ENCODE results near the gene LEPR. TPM values are rescaled to one million over a fixed set of nuclear protein-coding genes. Genes with fewer than 3 reads are reported as not detected.
A peak's percentile ranks its signal among the peaks of the same experiment; 100 is the strongest.

LEPR gene
- total RNA-seq, 1 experiment from 2014 or later: 1.9 TPM

GRCh38 chr1:65421351-65422025 lies 1.0 kb downstream of the LEPR start:
- H3K4me1 ChIP-seq: peaks cover 32% of the 10 kb centered on the region
- BruUV-seq (replicated peaks): TSS peak; percentile 54
- no peaks in the 10 kb centered on the region; the same call in 1 of the 2 replicates for H3K36me3 ChIP-seq (ENCODE audit: control insufficient read depth, insufficient read depth, low read length)
- Mint-ChIP-seq H3K4me3 (ENCODE audit: unreplicated experiment) (no peak overlapping the region), H3K4me1 (ENCODE audit: low read depth, unreplicated experiment) (peaks cover 40% of the 10 kb centered on the region), H3K9me3 (ENCODE audit: unreplicated experiment) (no peaks in the 10 kb centered on the region), H3K36me3 (ENCODE audit: insufficient read depth, unreplicated experiment) (peaks cover 23% of the 10 kb centered on the region), H3K27me3 (ENCODE audit: insufficient read depth, unreplicated experiment) (no peaks in the 10 kb centered on the region), H3K27ac (ENCODE audit: unreplicated experiment) (no peak overlapping the region)
- ChIA-PET POLR2A (no interaction called here), CTCF (no interaction called here)
- peak overlapping the region; percentile 86 for H3K4me3 ChIP-seq (ENCODE audit: low read depth, low read length)
- no peak for TF ChIP-seq CTCF (IDR thresholded peaks at IDR 0.05; ENCODE audit: insufficient read depth in 1 of 2, low read depth in 1 of 2, low read length in 1 of 2, severe bottlenecking in 1 of 2, unreplicated experiment in 1 of 2)
- no peak for DNase-seq
- H3K27me3 ChIP-seq (replicated peaks; ENCODE audit: control insufficient read depth, insufficient read depth, low read length): no peaks in the 10 kb centered on the region
- intact Hi-C loops (cut with micrococcal nuclease; ENCODE audit: unreplicated experiment): loop anchor here (2.0 to 5.0 kb wide), 3 partner anchors 46 to 359 kb away; partner anchors contain the start of gene DNAJC6
- no peaks in the 10 kb centered on the region for H3K9me3 ChIP-seq

DNA sequence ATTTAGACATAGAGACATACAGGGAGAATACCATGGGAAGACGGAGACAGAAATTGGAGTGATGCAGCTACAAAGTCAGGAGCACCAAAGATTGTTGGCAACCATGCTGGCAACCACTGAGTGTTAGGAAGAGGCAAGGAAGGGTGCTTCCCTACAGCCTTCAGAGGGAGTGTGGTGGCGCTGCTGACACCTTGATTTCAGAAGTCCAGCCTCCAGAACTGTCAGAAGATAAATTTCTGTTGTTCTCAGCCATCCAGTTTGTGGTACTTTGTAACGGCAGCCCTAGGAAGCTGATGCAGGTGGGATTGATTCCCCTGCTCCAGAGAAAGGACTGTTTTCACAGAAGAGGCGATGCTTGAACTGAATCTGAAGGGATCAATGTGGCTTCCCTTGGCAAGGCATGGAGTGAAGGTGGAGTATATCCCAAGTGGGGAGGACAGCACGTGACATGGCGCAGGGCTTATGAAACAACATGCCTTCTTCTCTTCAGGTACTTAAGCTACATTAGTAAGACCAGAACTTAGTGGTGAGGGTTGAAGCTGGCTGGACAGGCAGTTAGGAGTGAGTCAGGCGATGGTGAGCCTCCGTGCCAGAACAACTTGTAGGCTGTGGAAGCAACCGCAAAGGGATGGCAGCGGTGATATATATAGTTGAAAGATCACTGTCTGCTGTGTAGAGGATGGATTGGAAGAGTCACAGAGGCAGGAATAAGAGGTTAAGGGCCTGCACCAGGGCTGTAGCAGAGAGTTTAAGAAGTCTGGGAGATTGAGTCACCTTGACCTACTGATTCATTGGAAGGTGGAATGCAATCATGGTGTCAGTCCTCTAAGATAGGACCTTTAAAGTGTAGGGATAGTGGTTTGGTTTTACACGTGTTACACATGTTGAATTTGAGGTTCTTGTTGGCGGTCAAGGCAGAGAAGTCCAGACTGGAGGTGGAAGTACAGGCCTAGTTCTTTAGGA lies 2.1 kb downstream of the LEPR start:
- H3K27ac Mint-ChIP-seq (ENCODE audit: unreplicated experiment): no peak overlapping the region
- no peaks in the 10 kb centered on the region for H3K9me3 ChIP-seq
- H3K27me3 ChIP-seq (replicated peaks; ENCODE audit: control insufficient read depth, insufficient read depth, low read length): no peaks in the 10 kb centered on the region
- CTCF ChIA-PET: no interaction called here
- POLR2A ChIA-PET: no interaction called here
- no peak for TF ChIP-seq CTCF (IDR thresholded peaks at IDR 0.05; ENCODE audit: insufficient read depth in 1 of 2, low read depth in 1 of 2, low read length in 1 of 2, severe bottlenecking in 1 of 2, unreplicated experiment in 1 of 2)
- H3K4me1 Mint-ChIP-seq (ENCODE audit: low read depth, unreplicated experiment): peaks cover 37% of the 10 kb centered on the region
- peaks cover 29% of the 10 kb centered on the region for H3K36me3 Mint-ChIP-seq (ENCODE audit: insufficient read depth, unreplicated experiment)
- peak overlapping the region; percentile 86; the same call in 1 of the 2 replicates for H3K4me3 ChIP-seq (ENCODE audit: low read depth, low read length)
- H3K4me1 ChIP-seq: peaks cover 25% of the 10 kb centered on the region
- BruUV-seq (replicated peaks): no TSS peak
- H3K27me3 Mint-ChIP-seq (ENCODE audit: insufficient read depth, unreplicated experiment): no peaks in the 10 kb centered on the region
- no peak for DNase-seq
- no peaks in the 10 kb centered on the region; the same call in 1 of the 2 replicates for H3K36me3 ChIP-seq (ENCODE audit: control insufficient read depth, insufficient read depth, low read length)
- intact Hi-C loops (cut with micrococcal nuclease; ENCODE audit: unreplicated experiment): loop anchor here (5.0 kb wide), 2 partner anchors 45 to 360 kb away; no protein-coding TSS in a partner anchor
- H3K4me3 Mint-ChIP-seq (ENCODE audit: unreplicated experiment): no peak overlapping the region
- no peaks in the 10 kb centered on the region for H3K9me3 Mint-ChIP-seq (ENCODE audit: unreplicated experiment)

GRCh38 chr1:65423884-65424572 lies 3.6 kb downstream of the LEPR start:
- no peak overlapping the region for H3K27ac Mint-ChIP-seq (ENCODE audit: unreplicated experiment)
- no TSS peak for BruUV-seq (replicated peaks)
- Histone ChIP-seq H3K4me1 (peaks cover 10% of the 10 kb centered on the region), H3K27me3 (replicated peaks; ENCODE audit: control insufficient read depth, insufficient read depth, low read length) (no peaks in the 10 kb centered on the region), H3K9me3 (no peaks in the 10 kb centered on the region), H3K4me3 (ENCODE audit: low read depth, low read length) (no peak overlapping the region), H3K36me3 (ENCODE audit: control insufficient read depth, insufficient read depth, low read length) (no peaks in the 10 kb centered on the region; the same call in 1 of the 2 replicates)
- no peak for TF ChIP-seq CTCF (IDR thresholded peaks at IDR 0.05; ENCODE audit: insufficient read depth in 1 of 2, low read depth in 1 of 2, low read length in 1 of 2, severe bottlenecking in 1 of 2, unreplicated experiment in 1 of 2)
- DNase-seq: no peak
- CTCF ChIA-PET: no interaction called here
- intact Hi-C loops (cut with micrococcal nuclease; ENCODE audit: unreplicated experiment): loop anchor here (5.0 kb wide), 2 partner anchors 43 to 362 kb away; no protein-coding TSS in a partner anchor
- POLR2A ChIA-PET: no interaction called here
- H3K9me3 Mint-ChIP-seq (ENCODE audit: unreplicated experiment): no peaks in the 10 kb centered on the region
- H3K4me1 Mint-ChIP-seq (ENCODE audit: low read depth, unreplicated experiment): peaks cover 27% of the 10 kb centered on the region
- H3K36me3 Mint-ChIP-seq (ENCODE audit: insufficient read depth, unreplicated experiment): peaks cover 29% of the 10 kb centered on the region
- H3K4me3 Mint-ChIP-seq (ENCODE audit: unreplicated experiment): no peak overlapping the region
- no peaks in the 10 kb centered on the region for H3K27me3 Mint-ChIP-seq (ENCODE audit: insufficient read depth, unreplicated experiment)
